C4-2B (cell line): ENCODE measurements around the gene BICDL1.

Experiments
- ZFX ChIP-seq: fragments of 450-650 bp; IDR thresholded peaks from 2 replicates; pipeline ENCODE4 v1.6.1; 2017
- TF ChIP-seq, protein P1 (sequence below): fragments of 450-650 bp; conservative IDR thresholded peaks from 2 replicates; pipeline ENCODE4 v1.5.1; 2017; ENCODE audit warnings: mild to moderate bottlenecking

DNA sequence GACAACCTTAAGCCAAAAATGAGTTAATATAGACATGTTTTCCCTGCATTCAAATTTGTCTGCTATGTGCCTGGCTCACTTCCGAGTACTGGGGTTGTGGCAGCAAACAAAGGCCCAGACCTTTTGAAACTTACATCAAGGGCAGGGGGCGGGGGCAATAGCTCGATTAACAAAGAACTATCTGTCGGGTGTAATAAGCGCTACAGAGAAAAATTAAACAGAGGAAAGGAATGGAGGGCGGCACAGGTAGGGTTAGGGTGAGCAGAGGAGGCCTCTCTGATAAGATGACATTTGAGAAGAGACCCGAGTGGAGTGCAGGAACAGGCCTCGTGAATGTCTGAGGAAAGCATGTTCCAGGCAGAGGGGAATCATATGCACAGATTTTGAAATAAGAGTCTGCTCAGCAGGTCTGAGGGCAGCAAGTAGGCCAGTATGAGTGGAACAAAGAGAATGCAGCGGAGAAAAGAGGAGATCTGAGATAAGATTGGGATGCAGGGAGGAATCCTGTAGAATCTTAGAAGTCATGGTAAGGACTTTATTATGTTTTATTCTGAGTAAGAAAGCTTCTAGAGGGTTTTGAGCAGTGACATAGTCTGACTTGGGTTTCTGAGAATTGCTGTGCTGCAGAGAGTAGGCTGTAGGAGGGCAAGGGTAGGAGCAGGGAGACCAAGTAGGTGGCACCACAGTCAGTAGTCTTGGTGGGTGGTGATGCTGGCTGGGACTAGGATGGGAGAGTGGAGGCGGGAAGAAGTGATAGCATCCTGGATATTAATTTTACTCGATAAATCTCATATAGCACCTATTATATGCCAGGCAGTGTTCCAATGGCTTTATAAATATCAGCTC, 52.6 kb downstream of the BICDL1 start:
- TF ChIP-seq, protein P1, sequence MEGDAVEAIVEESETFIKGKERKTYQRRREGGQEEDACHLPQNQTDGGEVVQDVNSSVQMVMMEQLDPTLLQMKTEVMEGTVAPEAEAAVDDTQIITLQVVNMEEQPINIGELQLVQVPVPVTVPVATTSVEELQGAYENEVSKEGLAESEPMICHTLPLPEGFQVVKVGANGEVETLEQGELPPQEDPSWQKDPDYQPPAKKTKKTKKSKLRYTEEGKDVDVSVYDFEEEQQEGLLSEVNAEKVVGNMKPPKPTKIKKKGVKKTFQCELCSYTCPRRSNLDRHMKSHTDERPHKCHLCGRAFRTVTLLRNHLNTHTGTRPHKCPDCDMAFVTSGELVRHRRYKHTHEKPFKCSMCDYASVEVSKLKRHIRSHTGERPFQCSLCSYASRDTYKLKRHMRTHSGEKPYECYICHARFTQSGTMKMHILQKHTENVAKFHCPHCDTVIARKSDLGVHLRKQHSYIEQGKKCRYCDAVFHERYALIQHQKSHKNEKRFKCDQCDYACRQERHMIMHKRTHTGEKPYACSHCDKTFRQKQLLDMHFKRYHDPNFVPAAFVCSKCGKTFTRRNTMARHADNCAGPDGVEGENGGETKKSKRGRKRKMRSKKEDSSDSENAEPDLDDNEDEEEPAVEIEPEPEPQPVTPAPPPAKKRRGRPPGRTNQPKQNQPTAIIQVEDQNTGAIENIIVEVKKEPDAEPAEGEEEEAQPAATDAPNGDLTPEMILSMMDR, result no peak
- no peak for TF ChIP-seq ZFX
